ENCODE results near the gene ANKRD11.

Gene ANKRD11

DNA sequence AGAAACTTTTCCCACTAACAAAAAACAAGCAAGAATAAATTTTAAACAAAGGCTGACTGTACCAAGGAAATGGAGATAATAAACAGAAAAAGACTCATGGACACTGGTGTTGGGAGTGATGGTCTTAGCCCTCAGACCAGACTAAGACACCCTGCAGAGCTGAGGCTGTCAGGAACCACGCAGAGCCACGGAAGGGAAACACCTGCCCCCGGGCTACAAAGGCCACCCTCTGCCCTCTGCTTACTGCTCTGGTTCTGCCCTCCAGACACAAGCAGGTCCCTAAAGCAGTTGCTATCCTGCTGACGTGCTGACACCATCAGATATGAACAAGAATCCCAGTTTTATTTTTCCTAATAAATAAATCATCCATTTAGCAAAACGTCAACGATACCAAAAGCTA lies 80.0 kb downstream of the ANKRD11 start:
- Histone ChIP-seq H3K27ac (no peak overlapping the region), H3K4me3 (ENCODE audit: low read depth, low read length) (no peak overlapping the region), H3K36me3 (no peaks in the 10 kb centered on the region), H3K27me3 (ENCODE audit: insufficient read depth, low read depth, severe bottlenecking) (no peaks in the 10 kb centered on the region), H3K9me3 (ENCODE audit: severe bottlenecking) (no peaks in the 10 kb centered on the region)
- TF ChIP-seq CTCF (IDR thresholded peaks at IDR 0.05; ENCODE audit: low read depth, low read length) = no peak
- DNase-seq = no peak

DNA sequence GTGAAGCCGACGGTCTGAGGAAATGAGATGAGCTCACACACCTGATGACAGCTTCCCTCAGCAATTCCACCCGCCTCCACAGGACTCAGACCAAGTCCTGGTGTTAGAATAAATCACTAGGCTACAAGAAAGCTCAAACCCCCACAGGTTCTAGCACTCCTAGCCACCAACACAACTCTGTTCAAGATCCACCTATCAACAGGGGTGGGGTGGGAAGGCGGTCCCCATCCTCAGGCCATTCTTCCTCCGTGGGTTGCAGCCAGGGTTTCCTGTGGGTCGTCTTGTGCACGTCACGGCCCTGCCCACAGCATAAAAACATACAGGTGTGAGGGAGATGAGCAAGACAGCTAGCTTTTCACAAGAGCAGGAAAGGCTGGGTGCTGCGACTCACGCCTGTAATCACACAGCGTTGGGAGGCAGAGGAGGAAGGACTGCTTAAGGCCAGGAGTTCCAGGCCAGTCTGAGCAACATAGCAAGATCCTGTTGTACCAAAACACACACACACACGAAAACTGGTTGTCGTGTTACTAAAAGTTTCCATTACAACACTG lies 81.1 kb downstream of the ANKRD11 start:
- H3K27ac ChIP-seq = no peak overlapping the region
- no peaks in the 10 kb centered on the region for H3K27me3 ChIP-seq (ENCODE audit: insufficient read depth, low read depth, severe bottlenecking)
- no peak for DNase-seq
- no peak for TF ChIP-seq CTCF (IDR thresholded peaks at IDR 0.05; ENCODE audit: low read depth, low read length)
- H3K4me3 ChIP-seq (ENCODE audit: low read depth, low read length) = no peak overlapping the region
- H3K9me3 ChIP-seq (ENCODE audit: severe bottlenecking) = no peaks in the 10 kb centered on the region
- no peaks in the 10 kb centered on the region for H3K36me3 ChIP-seq

DNA sequence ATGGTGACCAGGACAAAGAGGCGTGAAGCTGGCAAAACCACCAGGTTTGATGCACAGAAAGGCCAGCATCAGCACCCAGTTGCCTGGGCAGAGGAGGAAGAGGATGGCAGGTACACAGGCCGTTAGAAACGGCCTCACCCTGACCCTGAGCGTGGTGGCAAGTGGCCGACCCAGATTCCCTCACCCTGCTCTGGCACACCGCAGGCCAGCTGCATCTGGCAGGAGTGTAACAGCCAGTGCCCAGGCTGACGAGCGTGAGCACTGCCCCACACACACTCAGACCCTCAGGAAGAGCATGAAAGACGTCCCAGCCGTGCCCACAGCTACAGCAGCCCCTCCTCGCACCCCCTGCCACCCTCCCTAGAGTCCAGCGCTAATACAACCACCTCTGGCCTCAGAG lies 82.0 kb downstream of the ANKRD11 start:
- H3K9me3 ChIP-seq (ENCODE audit: severe bottlenecking) = no peaks in the 10 kb centered on the region
- H3K27ac ChIP-seq = no peak overlapping the region

GRCh38 chr16:89407925-89408300 lies 82.4 kb downstream of the ANKRD11 start:
- no peak overlapping the region for H3K27ac ChIP-seq
- no peak for TF ChIP-seq CTCF (IDR thresholded peaks at IDR 0.05; ENCODE audit: low read depth, low read length)
- no peak overlapping the region for H3K4me3 ChIP-seq (ENCODE audit: low read depth, low read length)
- no peaks in the 10 kb centered on the region for H3K9me3 ChIP-seq (ENCODE audit: severe bottlenecking)
- no peaks in the 10 kb centered on the region for H3K27me3 ChIP-seq (ENCODE audit: insufficient read depth, low read depth, severe bottlenecking)
- DNase-seq = no peak
- H3K36me3 ChIP-seq = no peaks in the 10 kb centered on the region

More for the DNA sequence above, 82.0 kb downstream of the ANKRD11 start:
- no peak for TF ChIP-seq CTCF (IDR thresholded peaks at IDR 0.05; ENCODE audit: low read depth, low read length)
- Histone ChIP-seq H3K4me3 (ENCODE audit: low read depth, low read length) (no peak overlapping the region), H3K27me3 (ENCODE audit: insufficient read depth, low read depth, severe bottlenecking) (no peaks in the 10 kb centered on the region), H3K36me3 (no peaks in the 10 kb centered on the region)
- no peak for DNase-seq

DNA sequence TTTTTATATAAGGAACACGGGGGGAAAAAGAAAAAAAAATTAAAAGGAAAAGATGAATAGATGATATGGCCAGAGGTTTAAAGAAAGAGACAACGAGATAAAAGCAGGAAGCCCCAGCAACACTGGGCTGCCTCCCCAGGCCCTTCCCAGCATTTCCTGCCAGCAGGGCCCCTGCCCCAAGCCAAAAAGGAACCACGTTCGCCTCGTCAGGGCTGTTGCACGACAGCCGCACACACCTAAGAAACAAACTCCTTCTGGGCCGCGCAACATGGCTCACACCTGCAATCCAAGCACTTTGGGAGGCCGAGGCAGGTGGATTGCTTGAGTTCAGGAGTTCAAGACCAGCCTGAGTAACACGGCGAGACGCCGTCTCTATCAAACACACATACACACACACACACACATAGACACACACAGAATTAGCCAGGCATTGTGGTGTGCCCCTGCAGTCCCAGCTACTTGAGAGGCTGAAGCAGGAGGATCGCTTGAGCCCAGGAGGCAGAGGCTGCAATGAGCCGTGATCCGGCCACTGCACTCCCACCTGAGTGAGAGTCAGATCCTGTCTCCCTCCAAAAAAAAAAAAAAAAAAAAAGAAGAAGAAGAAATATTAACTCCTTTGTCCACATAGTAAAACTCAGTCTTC lies 83.0 kb downstream of the ANKRD11 start:
- H3K36me3 ChIP-seq = no peaks in the 10 kb centered on the region
- no peak for TF ChIP-seq CTCF (IDR thresholded peaks at IDR 0.05; ENCODE audit: low read depth, low read length)
- no peaks in the 10 kb centered on the region for H3K9me3 ChIP-seq (ENCODE audit: severe bottlenecking)
- H3K27ac ChIP-seq = no peak overlapping the region
- no peak overlapping the region for H3K4me3 ChIP-seq (ENCODE audit: low read depth, low read length)
- no peaks in the 10 kb centered on the region for H3K27me3 ChIP-seq (ENCODE audit: insufficient read depth, low read depth, severe bottlenecking)
- DNase-seq = no peak
